Aorta (tissue), 5 donors: ENCODE data around the gene NCOA7. TPM values are rescaled to one million over a fixed set of nuclear protein-coding genes. Genes with fewer than 3 reads are reported as not detected.
"Not testable (repeated sequence)": the region's sequence is repeated elsewhere in the genome, so short reads cannot be mapped to it uniquely, and the experiment has no call there.

Experiments used
- ATAC-seq: fragments of 200-7000 bp; cut with Tn5 transposase; one replicate; pipeline ENCODE4 v1.9.1; 2022; ENCODE audit warnings: moderate library complexity; ENCODE audit not compliant: low FRiP score
- DNase-seq, 2 donors: peaks; one replicate each; pipeline ENCODE4 v3.0.0-alpha.2; 2020
- H3K27ac ChIP-seq, 2 donors: one replicate each; pipeline ENCODE4 v1.5.1; 2013; ENCODE audit warnings: low read length in 2 of 2, mild to moderate bottlenecking in 2 of 2, moderate library complexity in 2 of 2, control low read depth in 1 of 2, inconsistent platforms in 1 of 2, low read depth in 1 of 2
- H3K27me3 ChIP-seq, 2 donors: one replicate each; pipeline ENCODE4 v1.6.1; 2013; ENCODE audit warnings: control low read depth in 1 of 2, low read length in 1 of 2, mild to moderate bottlenecking in 1 of 2, moderate library complexity in 1 of 2; ENCODE audit not compliant: insufficient read depth in 2 of 2, control insufficient read depth in 1 of 2
- H3K36me3 ChIP-seq, 2 donors: one replicate each; pipeline ENCODE4 v1.6.1; 2013; ENCODE audit warnings: control low read depth in 1 of 2, low read length in 1 of 2, mild to moderate bottlenecking in 1 of 2; ENCODE audit not compliant: insufficient read depth in 2 of 2, control insufficient read depth in 1 of 2
- H3K4me1 ChIP-seq, 2 donors: one replicate each; pipeline ENCODE4 v1.6.1; 2013; ENCODE audit warnings: low read length in 2 of 2, control low read depth in 1 of 2, mild to moderate bottlenecking in 1 of 2, moderate library complexity in 1 of 2; ENCODE audit not compliant: insufficient read depth in 2 of 2, control insufficient read depth in 1 of 2
- H3K4me3 ChIP-seq, 2 donors: one replicate each; pipeline ENCODE4 v1.5.1; 2013; ENCODE audit warnings: low read length in 2 of 2, control low read depth in 1 of 2, mild to moderate bottlenecking in 1 of 2
- H3K9me3 ChIP-seq: one replicate; pipeline ENCODE4 v1.6.1; 2013; ENCODE audit warnings: mild to moderate bottlenecking, low read length; ENCODE audit not compliant: control insufficient read depth
- WGBS, 2 donors: extraction: QIAGEN DNeasy Blood & Tissue Kit; methylation state at CpG; one replicate each; pipeline ENCODE4 v1.1.7; 2013; 5-methylcytosine and 5-hydroxymethylcytosine counted together
- intact Hi-C, 2 donors: fragments of 100-400 bp; cut with DNase I; formaldehyde crosslinking; loops; one replicate each; pipeline versions ENCODE4 v1.14.2 to v1.15.0; 2022
- polyA plus RNA-seq, 2 donors: library from polyadenylated mRNA; stranded (reverse); fragments of 200-250 nt; gene quantifications; one replicate each; pipeline ENCODE4 v1.2.3, GENCODE V29; 2013
- total RNA-seq, 2 donors: library from RNA; stranded (reverse); fragmentation: NEBNext Ultra II Directional; extraction: Animal tissue kit (Norgen Biotek cat#: 25700); gene quantifications; one replicate each; pipeline ENCODE4 v1.2.1, GENCODE V29; 2021
- donor health status: healthy with polysubstance abuse.
- donor health status: Bipolar disorder and iron deficiency.
- donor health status: DM: no; HTN: no; CAD: no.
- donor health status: DM: no; HTN: no; CAD: no.
- donor health status: DM: yes; HTN: yes; CAD: no.

The NCOA7 gene
- total and polyA plus RNA-seq, 4 donors, result 12.3 to 82.1 (median 40.3) TPM

DNA sequence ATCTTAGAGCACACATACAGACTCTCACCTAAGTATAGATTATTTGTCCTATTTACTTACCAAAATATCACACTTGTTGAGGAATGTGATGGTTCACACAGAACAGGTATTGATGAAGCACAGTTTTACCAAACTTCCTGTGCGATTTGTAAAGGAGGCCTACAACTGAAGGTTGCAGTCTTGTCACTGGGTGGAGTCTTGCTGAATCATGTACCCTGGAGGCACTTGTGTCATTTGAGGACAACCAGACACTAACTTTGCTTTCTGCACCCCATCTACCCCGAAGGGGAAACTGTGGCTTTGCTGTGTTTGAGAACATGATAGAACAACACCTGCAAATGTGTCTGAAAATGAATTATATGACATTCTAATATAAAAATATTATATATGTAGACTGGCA, 133.4 kb downstream of the NCOA7 start:
- intact Hi-C loops, result no loop called here
- Histone ChIP-seq H3K4me3 (no peak overlapping the region), H3K4me1 (peaks cover 0 to 2% of the 10 kb centered on the region in 2 donors), H3K9me3 (no peaks in the 10 kb centered on the region), H3K27me3 (no peaks in the 10 kb centered on the region), H3K36me3 (peaks cover 11 to 12% of the 10 kb centered on the region in 2 donors), H3K27ac (peak overlapping the region in 1 of 2 donors; percentile 28)
- DNase-seq (no peak), ATAC-seq (no peak)
- 70 to 81% methylated on average over 2 of the region's 2 CpGs for WGBS, 2 donors

DNA sequence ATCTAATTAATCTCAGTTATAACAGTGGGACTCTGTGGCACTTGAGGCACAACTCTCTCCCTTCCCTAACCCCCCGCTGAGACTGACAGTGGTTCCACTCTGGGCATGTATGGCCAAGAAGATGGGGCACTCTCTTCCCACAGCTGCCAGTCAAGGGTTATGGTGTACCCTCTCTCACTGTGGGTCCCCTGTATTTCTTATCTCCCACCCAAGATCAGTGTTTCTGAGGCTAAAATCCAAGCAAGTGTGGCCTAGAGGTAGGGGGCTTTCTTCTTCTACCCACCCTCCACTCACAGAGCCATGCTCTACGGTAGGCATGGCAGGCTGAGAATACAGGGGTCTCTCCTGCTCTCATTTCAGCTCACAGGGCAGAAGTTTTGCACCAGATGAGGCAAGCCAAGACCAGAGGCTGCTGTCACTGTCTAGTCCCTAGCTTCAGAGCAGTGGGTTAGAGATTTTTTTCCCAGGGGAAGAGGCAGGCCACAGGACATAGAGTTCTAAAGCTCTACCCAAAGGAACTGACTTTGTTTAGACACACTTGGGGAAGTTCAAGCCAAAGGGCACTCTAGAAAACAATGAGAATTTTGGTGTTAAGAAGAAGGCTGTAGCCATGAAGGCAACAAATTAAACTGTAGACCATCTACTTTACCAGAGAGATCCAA, 134.1 kb downstream of the NCOA7 start:
- Histone ChIP-seq H3K27ac (no peak overlapping the region), H3K9me3 (no peaks in the 10 kb centered on the region), H3K36me3 (peaks cover 11 to 12% of the 10 kb centered on the region in 2 donors), H3K4me3 (no peak overlapping the region), H3K4me1 (no peaks in the 10 kb centered on the region), H3K27me3 (no peaks in the 10 kb centered on the region)
- no peak for ATAC-seq
- intact Hi-C loops, result no loop called here
- no peak for DNase-seq
- 96 to 100% methylated on average over 2 of the region's 2 CpGs for WGBS, 2 donors

DNA sequence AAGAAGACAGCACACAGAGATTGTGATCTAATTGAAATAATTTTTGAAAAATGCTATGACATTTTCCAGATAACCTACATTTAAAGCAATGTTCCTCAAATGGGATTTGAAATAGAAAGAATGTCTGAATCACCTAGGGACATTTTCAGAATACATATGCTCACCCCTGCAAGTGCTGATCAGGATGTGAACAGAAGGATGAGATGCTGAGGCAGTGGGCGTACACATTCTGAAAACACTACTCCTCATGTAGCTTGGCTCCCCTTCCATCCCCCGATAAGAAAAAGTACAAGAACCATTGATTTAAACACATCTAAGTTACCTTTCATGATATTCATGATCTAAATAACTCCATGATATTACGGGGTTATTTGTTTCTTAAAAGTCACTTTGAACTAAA, 136.0 kb downstream of the NCOA7 start:
- H3K36me3 ChIP-seq, result peaks cover 11 to 12% of the 10 kb centered on the region in 2 donors
- intact Hi-C loops, result no loop called here
- H3K4me1 ChIP-seq, result no peaks in the 10 kb centered on the region
- no peaks in the 10 kb centered on the region for H3K9me3 ChIP-seq
- DNase-seq, result no peak
- WGBS, 2 donors, result 89 to 90% methylated on average over 3 of the region's 3 CpGs
- H3K27me3 ChIP-seq, result no peaks in the 10 kb centered on the region
- no peak overlapping the region for H3K4me3 ChIP-seq
- no peak overlapping the region for H3K27ac ChIP-seq
- no peak for ATAC-seq

DNA sequence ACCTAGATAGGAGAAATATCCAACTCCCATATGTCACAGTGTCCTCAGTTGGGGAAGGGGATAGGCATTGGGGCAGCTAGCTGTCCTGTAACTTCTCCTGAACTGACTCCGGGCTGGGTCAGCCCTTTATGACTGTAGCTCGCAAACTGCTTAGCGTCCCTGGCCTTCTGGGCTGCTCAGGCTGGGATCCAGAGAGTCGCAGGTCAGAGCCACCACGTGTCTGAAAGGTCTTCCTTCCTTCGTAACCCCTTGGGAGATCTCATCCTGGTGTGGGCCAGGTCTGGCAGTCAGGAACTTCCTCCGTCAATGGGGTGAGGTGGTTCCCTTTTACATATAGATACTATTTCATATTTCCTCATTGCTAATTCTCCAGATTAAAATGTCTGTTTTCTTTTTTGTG, 137.0 kb downstream of the NCOA7 start:
- Histone ChIP-seq H3K27ac (no peak overlapping the region), H3K4me1 (no peaks in the 10 kb centered on the region), H3K9me3 (no peaks in the 10 kb centered on the region), H3K27me3 (no peaks in the 10 kb centered on the region), H3K36me3 (peaks cover 5 to 11% of the 10 kb centered on the region in 2 donors), H3K4me3 (no peak overlapping the region)
- intact Hi-C loops, result no loop called here
- ATAC-seq (no peak), DNase-seq (no peak)
- WGBS, 2 donors, result 71 to 77% methylated on average over 7 of the region's 7 CpGs

DNA sequence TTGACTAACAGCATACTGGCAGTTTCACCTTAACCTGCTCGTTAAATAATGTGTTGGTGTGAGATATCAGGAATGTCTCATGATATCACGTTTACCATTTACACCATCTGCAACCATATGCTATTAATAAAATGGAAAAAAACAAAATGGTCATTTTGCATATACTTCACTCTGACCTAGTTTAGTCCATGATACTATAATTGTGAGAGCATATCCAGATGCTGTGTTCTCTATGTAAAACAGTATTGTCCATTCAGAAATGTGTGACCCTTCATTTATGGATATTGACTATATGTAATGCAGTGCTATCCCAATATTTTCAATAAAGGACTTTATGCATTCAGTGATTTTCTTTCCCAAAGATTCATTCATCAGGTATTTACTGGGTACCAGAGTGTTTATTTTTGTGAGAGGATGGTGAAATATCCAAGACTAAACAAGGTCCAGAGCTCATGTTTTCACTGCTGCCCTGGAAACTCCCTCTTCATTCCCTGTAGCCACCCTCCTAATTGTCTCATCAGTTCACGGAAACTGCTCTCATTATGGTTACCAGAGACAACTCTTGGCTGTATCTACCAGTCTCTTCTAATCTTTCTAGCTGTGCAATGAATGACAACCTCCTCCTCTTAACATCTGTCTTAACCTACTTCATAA, 140.1 kb downstream of the NCOA7 start:
- ATAC-seq (no peak), DNase-seq (no peak)
- Histone ChIP-seq H3K4me3 (no peak overlapping the region), H3K27ac (no peak overlapping the region), H3K36me3 (peaks cover 2 to 4% of the 10 kb centered on the region in 2 donors), H3K4me1 (no peaks in the 10 kb centered on the region), H3K9me3 (no peaks in the 10 kb centered on the region), H3K27me3 (no peaks in the 10 kb centered on the region)
- intact Hi-C loops, result no loop called here
- WGBS, 2 donors, result 91 to 93% methylated on average over 3 of the region's 3 CpGs

DNA sequence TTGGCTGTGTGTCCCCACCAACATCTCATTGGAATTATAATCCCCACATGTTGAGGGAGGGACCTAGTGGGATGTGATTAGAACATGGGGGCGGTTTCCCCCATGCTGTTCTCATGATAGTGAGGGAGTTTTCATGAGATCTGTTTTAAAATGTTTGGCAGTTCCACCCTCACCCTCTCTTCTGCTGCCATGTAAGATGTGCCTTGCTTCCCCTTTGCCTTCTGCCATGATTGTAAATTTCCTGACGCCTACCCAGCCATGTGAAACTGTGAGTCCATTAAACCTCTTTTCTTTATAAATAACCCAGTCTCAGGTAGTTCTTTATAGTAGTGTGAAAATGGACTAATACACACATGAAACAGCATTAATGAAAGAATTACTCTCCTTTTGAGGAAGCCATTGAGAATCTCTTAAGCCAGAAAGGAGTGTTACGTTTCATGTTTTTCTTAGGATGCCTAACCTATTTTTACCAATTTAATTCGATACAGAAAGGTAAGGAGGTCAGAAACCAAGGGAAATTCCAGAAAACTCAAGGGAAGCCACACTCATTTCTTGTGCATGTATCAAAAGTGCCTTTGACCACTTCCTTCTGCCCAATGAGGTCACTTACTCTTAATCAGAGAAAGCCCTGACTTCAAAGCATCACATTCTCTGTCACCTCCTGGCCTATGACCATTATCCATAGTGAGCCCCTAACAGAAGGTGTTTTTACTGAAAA, 141.1 kb downstream of the NCOA7 start:
- 86 to 90% methylated on average over 4 of the region's 4 CpGs for WGBS, 2 donors
- intact Hi-C loops, result no loop called here
- no peaks in the 10 kb centered on the region for H3K4me1 ChIP-seq
- no peak overlapping the region for H3K27ac ChIP-seq
- H3K9me3 ChIP-seq, result no peaks in the 10 kb centered on the region
- H3K4me3 ChIP-seq, result no peak overlapping the region
- DNase-seq (no peak), ATAC-seq (no peak)
- peaks cover 2 to 4% of the 10 kb centered on the region in 2 donors for H3K36me3 ChIP-seq
- no peaks in the 10 kb centered on the region for H3K27me3 ChIP-seq

DNA sequence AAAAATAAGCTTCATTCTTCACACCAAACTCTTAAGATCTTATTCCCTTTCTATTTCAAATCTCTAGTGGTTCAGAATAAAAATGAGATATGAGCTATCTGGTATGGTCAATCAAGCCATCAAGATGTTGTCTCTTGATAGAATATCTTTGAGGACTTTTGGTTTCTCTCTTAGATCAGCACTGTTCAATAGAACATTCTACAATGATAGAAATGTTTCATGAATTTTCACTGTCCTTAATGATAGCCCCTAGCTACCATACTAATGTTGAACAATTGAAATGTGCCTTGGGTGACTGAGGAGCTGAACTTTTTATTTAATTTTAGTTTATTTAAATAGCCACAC, 141.7 kb downstream of the NCOA7 start:
- no peaks in the 10 kb centered on the region for H3K4me1 ChIP-seq
- no peak for DNase-seq
- H3K27ac ChIP-seq, result no peak overlapping the region
- ATAC-seq, result no peak
- no peak overlapping the region for H3K4me3 ChIP-seq
- peaks cover 2 to 4% of the 10 kb centered on the region in 2 donors for H3K36me3 ChIP-seq
- no peaks in the 10 kb centered on the region for H3K27me3 ChIP-seq
- intact Hi-C loops, result no loop called here
- H3K9me3 ChIP-seq, result no peaks in the 10 kb centered on the region

DNA sequence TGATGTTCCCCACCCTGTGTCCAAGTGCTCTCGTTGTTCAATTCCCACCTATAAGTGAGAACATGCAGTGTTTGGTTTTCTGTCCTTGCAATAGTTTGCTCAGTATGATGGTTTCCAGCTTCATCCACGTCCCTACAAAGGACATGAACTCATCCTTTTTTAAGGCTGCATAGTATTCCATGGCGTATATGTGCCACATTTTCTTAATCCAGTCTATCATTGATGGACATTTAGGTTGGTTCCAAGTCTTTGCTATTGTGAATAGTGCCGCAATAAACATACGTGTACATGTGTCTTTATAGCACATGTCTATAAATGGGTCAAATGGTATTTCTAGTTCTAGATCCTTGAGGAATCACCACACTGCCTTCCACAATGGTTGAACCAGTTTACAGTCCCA, 144.8 kb downstream of the NCOA7 start:
- not testable (repeated sequence) for ATAC-seq
- 87% methylated on average over 5 of the region's 5 CpGs for WGBS, 2 donors

DNA sequence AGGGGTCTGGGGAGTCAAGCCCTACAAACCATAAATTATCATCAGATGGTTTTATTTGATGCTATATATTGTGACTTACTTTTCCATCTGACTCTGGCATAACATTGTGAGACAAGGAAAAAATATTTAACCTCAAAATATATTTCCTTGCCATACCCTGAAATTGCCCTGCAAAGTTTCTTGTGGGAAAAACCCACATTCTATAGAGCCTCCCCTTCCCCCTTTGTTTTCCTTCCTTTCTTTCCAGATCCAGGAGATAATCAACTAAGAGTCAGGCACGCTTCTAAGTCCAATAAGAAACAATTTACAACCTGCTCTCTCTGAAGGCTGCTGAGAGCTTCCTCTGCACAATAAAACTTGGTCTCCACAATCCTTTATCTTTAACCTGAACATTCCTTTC, 148.3 kb downstream of the NCOA7 start:
- intact Hi-C loops, result no loop called here
- Histone ChIP-seq H3K27me3 (no peaks in the 10 kb centered on the region), H3K9me3 (no peaks in the 10 kb centered on the region), H3K4me3 (no peak overlapping the region), H3K4me1 (no peaks in the 10 kb centered on the region), H3K36me3 (no peaks in the 10 kb centered on the region), H3K27ac (no peak overlapping the region)
- 83 to 94% methylated on average over 1 of the region's 1 CpG for WGBS, 2 donors
- ATAC-seq (no peak), DNase-seq (no peak)

More for the DNA sequence above, 144.8 kb downstream of the NCOA7 start:
- H3K4me3 ChIP-seq, H3K36me3 ChIP-seq, H3K27me3 ChIP-seq, H3K27ac ChIP-seq, DNase-seq, intact Hi-C loops, H3K4me1 ChIP-seq, H3K9me3 ChIP-seq: not testable (repeated sequence)
